Stimulated activated naive CD8-positive, alpha-beta T cell treated with anti-CD3 and anti-CD28 coated beads, Interleukin-15, Interleukin-2, amounts not matched to agents 100 ng/mL and 50 ng/mL, for 24 hours (primary cell): Measurements from ENCODE around the gene FMN1.

Experiments
- H3K27ac Mint-ChIP-seq: one replicate; pipeline ENCODE4 v1.8.0; 2021; ENCODE audit warnings: mild to moderate bottlenecking, mixed read lengths
- H3K27me3 Mint-ChIP-seq: one replicate; pipeline ENCODE4 v1.8.0; 2021; ENCODE audit warnings: mixed read lengths
- H3K36me3 Mint-ChIP-seq: one replicate; pipeline ENCODE4 v1.8.0; 2021; ENCODE audit warnings: low read depth, mixed read lengths
- H3K4me1 Mint-ChIP-seq: one replicate; pipeline ENCODE4 v1.8.0; 2021; ENCODE audit warnings: low read depth, mixed read lengths
- H3K4me3 Mint-ChIP-seq: one replicate; pipeline ENCODE4 v1.8.0; 2021; ENCODE audit warnings: mild to moderate bottlenecking, mixed read lengths
- H3K9me3 Mint-ChIP-seq: one replicate; pipeline ENCODE4 v1.8.0; 2021; ENCODE audit warnings: mixed read lengths

The FMN1 gene

GRCh38 chr15:33032053-33032452 is 162.5 kb downstream of the FMN1 start:
- no peaks in the 10 kb centered on the region for H3K4me1 Mint-ChIP-seq
- no peak overlapping the region for H3K27ac Mint-ChIP-seq
- H3K36me3 Mint-ChIP-seq = no peaks in the 10 kb centered on the region
- H3K9me3 Mint-ChIP-seq = no peaks in the 10 kb centered on the region
- H3K4me3 Mint-ChIP-seq = no peak overlapping the region
- no peaks in the 10 kb centered on the region for H3K27me3 Mint-ChIP-seq

GRCh38 chr15:33031324-33031821 is 163.1 kb downstream of the FMN1 start:
- Mint-ChIP-seq H3K9me3 (no peaks in the 10 kb centered on the region), H3K36me3 (no peaks in the 10 kb centered on the region), H3K27ac (no peak overlapping the region), H3K27me3 (no peaks in the 10 kb centered on the region), H3K4me3 (no peak overlapping the region), H3K4me1 (no peaks in the 10 kb centered on the region)

GRCh38 chr15:33030315-33030714 is 164.2 kb downstream of the FMN1 start:
- no peaks in the 10 kb centered on the region for H3K9me3 Mint-ChIP-seq
- no peaks in the 10 kb centered on the region for H3K36me3 Mint-ChIP-seq
- H3K4me1 Mint-ChIP-seq = no peaks in the 10 kb centered on the region
- H3K27me3 Mint-ChIP-seq = no peaks in the 10 kb centered on the region
- no peak overlapping the region for H3K27ac Mint-ChIP-seq
- no peak overlapping the region for H3K4me3 Mint-ChIP-seq

- H3K4me3 Mint-ChIP-seq = no peak overlapping the region
- no peak overlapping the region for H3K27ac Mint-ChIP-seq
- no peaks in the 10 kb centered on the region for H3K36me3 Mint-ChIP-seq
- H3K27me3 Mint-ChIP-seq = no peaks in the 10 kb centered on the region
- no peaks in the 10 kb centered on the region for H3K9me3 Mint-ChIP-seq
- no peaks in the 10 kb centered on the region for H3K4me1 Mint-ChIP-seq
Measured at GRCh38 chr15:33029109-33029652, 165.3 kb downstream of the FMN1 start.

GRCh38 chr15:33028495-33028894 is 166.0 kb downstream of the FMN1 start:
- no peaks in the 10 kb centered on the region for H3K9me3 Mint-ChIP-seq
- H3K4me3 Mint-ChIP-seq = no peak overlapping the region
- H3K27ac Mint-ChIP-seq = no peak overlapping the region
- H3K36me3 Mint-ChIP-seq = no peaks in the 10 kb centered on the region
- H3K27me3 Mint-ChIP-seq = no peaks in the 10 kb centered on the region
- no peaks in the 10 kb centered on the region for H3K4me1 Mint-ChIP-seq

GRCh38 chr15:33027306-33028035 is 167.0 kb downstream of the FMN1 start:
- no peaks in the 10 kb centered on the region for H3K36me3 Mint-ChIP-seq
- H3K4me3 Mint-ChIP-seq = no peak overlapping the region
- H3K4me1 Mint-ChIP-seq = no peaks in the 10 kb centered on the region
- no peaks in the 10 kb centered on the region for H3K9me3 Mint-ChIP-seq
- H3K27ac Mint-ChIP-seq = no peak overlapping the region
- no peaks in the 10 kb centered on the region for H3K27me3 Mint-ChIP-seq

- Mint-ChIP-seq H3K9me3 (no peaks in the 10 kb centered on the region), H3K4me1 (no peaks in the 10 kb centered on the region), H3K27me3 (no peaks in the 10 kb centered on the region), H3K4me3 (no peak overlapping the region), H3K36me3 (no peaks in the 10 kb centered on the region), H3K27ac (no peak overlapping the region)
Measured at GRCh38 chr15:33026614-33027013, 167.9 kb downstream of the FMN1 start.

- Mint-ChIP-seq H3K9me3 (no peaks in the 10 kb centered on the region), H3K36me3 (no peaks in the 10 kb centered on the region), H3K4me1 (no peaks in the 10 kb centered on the region), H3K4me3 (no peak overlapping the region), H3K27ac (no peak overlapping the region), H3K27me3 (no peaks in the 10 kb centered on the region)
Measured at GRCh38 chr15:33022629-33023028, 171.9 kb downstream of the FMN1 start.

GRCh38 chr15:33021806-33022389 is 172.6 kb downstream of the FMN1 start:
- Mint-ChIP-seq H3K4me1 (no peaks in the 10 kb centered on the region), H3K27me3 (no peaks in the 10 kb centered on the region), H3K4me3 (no peak overlapping the region), H3K27ac (no peak overlapping the region), H3K36me3 (no peaks in the 10 kb centered on the region), H3K9me3 (no peaks in the 10 kb centered on the region)

- H3K4me1 Mint-ChIP-seq = no peaks in the 10 kb centered on the region
- H3K27ac Mint-ChIP-seq = no peak overlapping the region
- H3K36me3 Mint-ChIP-seq = no peaks in the 10 kb centered on the region
- peaks cover 10% of the 10 kb centered on the region for H3K27me3 Mint-ChIP-seq
- no peak overlapping the region for H3K4me3 Mint-ChIP-seq
- H3K9me3 Mint-ChIP-seq = no peaks in the 10 kb centered on the region
Measured at GRCh38 chr15:33019354-33019981, 175.0 kb downstream of the FMN1 start.

GRCh38 chr15:33016405-33017024 is 178.0 kb downstream of the FMN1 start:
- H3K4me3 Mint-ChIP-seq = no peak overlapping the region
- H3K27me3 Mint-ChIP-seq = peaks cover 10% of the 10 kb centered on the region
- peaks cover 10% of the 10 kb centered on the region for H3K4me1 Mint-ChIP-seq
- no peaks in the 10 kb centered on the region for H3K9me3 Mint-ChIP-seq
- H3K36me3 Mint-ChIP-seq = no peaks in the 10 kb centered on the region
- H3K27ac Mint-ChIP-seq = no peak overlapping the region

- H3K4me1 Mint-ChIP-seq = peaks cover 10% of the 10 kb centered on the region
- H3K27ac Mint-ChIP-seq = no peak overlapping the region
- peaks cover 10% of the 10 kb centered on the region for H3K27me3 Mint-ChIP-seq
- no peaks in the 10 kb centered on the region for H3K9me3 Mint-ChIP-seq
- no peaks in the 10 kb centered on the region for H3K36me3 Mint-ChIP-seq
- no peak overlapping the region for H3K4me3 Mint-ChIP-seq
Measured at GRCh38 chr15:33014586-33014985, 179.9 kb downstream of the FMN1 start.

- Mint-ChIP-seq H3K36me3 (no peaks in the 10 kb centered on the region), H3K27me3 (peaks cover 10% of the 10 kb centered on the region), H3K4me1 (peaks cover 10% of the 10 kb centered on the region), H3K9me3 (no peaks in the 10 kb centered on the region), H3K4me3 (no peak overlapping the region), H3K27ac (no peak overlapping the region)
Measured at GRCh38 chr15:33013827-33014445, 180.6 kb downstream of the FMN1 start.

GRCh38 chr15:33011976-33012375 is 182.5 kb downstream of the FMN1 start:
- Mint-ChIP-seq H3K4me1 (peaks cover 10% of the 10 kb centered on the region), H3K27ac (no peak overlapping the region), H3K36me3 (no peaks in the 10 kb centered on the region), H3K9me3 (no peaks in the 10 kb centered on the region), H3K4me3 (no peak overlapping the region), H3K27me3 (peaks cover 19% of the 10 kb centered on the region)
